ENCODE data around the gene CEP131.

- TF ChIP-seq CTCF (IDR thresholded peaks at IDR 0.05 in 4 of 5, conservative IDR thresholded peaks at IDR 0.05 in 1 of 5) (no peak), POLR2A (IDR thresholded peaks at IDR 0.05) (no peak)
Measured at GRCh38 chr17:81245665-81246342, 23.0 kb upstream of the CEP131 start.
